HG03025 (cell line): ENCODE results near the gene DDX31.

ENCODE experiments used
- ATAC-seq: cut with Tn5 transposase; IDR thresholded peaks from one replicate; pipeline ENCODE4 v1.9.1; 2021; ENCODE audit warnings: mild to moderate bottlenecking, moderate library complexity; ENCODE audit not compliant: unreplicated experiment, low FRiP score

DDX31 gene

DNA sequence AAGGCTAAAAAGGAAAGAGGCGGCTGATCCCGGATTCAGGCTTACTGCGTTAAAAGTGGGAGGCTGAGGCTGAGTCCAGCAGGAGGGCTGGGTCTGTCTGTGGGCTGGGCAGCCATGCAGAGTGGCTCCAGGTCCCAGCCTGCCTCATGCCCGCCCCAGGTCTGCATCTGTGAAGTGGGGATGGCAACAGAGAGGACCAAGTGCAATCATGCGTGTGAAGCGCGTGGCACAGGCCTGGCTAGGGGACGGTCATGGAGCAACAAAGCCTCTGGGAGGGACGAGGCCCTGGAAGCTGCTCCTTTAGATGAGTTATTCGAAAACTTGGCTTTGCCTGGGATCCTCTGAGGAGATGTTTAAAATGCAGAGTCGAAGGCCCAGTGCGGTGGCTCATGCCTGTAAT lies 117.7 kb downstream of the DDX31 start:
- no peak for ATAC-seq

DNA sequence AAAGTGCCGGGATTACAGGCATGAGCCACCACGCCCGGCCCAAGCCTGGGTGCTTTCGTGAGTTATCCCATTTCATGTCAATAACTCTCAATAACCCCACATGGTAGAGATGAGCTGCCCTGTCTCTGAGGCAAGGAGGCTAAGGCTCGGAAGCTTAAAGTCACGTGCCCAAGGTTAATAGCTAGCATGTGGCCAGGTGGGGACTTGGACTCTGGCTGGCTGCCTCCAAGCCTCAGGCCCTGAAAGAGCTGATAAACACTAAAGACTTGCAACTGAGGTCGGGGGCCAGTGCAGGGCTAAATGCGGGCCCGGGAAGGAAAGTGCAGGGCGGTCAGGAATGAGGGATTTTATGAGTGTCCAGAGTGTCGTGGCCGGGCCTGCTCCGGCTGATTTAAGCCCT lies 118.2 kb downstream of the DDX31 start:
- ATAC-seq, result no peak

DNA sequence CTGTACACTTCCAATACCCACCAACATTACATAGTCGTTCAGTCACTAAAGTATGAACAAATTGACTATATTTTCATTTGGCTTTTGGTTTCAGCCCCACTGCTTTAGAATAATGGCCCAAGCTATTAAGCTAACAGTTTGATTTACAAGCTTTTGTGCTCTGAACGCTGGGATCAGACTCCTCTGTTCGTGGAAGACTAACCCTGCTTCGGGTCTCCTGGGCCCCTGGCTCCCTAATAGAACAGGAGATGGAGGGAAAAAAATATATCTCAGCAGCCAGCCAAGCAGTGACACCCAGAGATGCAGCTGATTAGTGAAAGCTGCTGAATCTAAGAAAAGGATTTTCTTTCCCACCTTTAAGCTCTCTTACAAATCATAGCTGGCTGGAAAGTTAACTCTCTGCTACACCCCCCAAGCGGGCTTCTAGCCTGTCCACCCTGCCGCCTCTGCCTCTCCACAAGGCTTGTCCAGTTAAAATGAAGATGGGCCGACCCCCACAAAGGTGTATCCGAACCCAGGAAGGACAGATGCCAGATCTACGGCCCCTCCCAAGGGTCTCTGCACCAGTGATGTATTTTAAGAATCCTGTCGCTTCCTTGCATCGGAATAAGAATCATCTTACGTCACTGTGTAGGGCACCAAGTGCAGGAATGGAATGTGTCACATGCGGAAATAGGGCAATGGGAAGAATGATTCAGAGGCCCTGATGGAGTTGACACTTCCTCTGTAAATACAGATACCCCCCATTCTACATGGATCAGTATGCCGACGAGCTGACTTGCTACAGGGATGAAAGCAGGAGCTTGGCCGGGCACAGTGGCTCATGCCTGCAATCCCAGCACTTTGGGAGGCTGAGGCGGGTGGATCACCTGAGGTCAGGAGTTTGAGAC lies 120.8 kb downstream of the DDX31 start:
- no peak for ATAC-seq

DNA sequence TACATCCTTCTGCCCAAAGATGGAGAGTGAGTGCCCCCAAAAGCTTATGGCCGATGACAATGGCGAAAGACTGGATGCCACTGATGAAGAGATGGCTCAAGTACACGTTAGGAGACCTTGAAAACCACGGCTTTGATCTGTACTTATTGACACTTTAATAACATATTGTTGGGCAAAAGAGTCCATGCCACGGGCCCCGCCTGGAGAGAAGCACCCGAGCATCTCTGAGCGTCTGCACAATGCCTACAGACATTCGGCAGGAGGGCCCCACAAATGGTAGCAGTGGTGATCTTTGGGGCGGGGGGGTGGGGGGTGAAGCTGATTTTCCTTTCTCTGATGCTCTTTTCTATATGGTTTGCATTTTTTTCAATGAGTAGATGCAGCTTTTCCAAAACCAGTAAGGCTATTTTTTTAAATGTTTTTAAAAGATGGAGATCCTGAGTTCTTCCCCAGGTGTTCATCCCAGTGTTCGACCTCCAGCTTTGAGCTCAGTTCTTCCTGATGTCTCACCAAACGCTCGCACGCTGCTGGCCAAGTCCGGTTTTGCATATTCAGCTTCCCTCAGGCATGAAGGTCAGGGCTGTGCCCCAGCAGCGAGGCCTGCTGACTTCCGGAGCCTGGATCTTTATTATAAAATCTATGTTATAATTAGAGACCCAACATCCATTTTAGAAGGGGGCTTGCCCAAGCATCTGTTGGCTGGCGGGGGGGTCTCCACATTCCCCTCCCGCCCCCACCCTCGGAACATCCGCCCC lies 121.6 kb downstream of the DDX31 start:
- ATAC-seq, result no peak

DNA sequence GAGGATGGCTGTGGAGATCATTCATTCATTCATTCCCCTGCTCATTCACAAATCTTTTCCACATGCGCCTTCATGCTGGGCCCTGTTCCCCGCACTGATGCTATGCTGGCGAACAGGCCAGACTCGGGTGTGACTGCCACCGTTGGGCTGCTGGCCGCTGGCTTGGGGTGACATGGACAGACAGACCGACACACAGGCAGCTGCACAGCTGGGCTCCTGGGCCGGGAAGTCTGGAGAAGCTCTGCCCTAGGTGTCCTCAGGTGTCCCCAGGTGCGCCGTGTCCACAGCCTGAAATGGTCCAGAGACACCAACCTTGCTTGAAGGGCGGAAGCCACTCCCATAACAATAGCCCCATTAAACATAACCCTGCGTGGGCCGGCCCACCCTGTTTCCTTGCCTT lies 122.3 kb downstream of the DDX31 start:
- no peak for ATAC-seq

DNA sequence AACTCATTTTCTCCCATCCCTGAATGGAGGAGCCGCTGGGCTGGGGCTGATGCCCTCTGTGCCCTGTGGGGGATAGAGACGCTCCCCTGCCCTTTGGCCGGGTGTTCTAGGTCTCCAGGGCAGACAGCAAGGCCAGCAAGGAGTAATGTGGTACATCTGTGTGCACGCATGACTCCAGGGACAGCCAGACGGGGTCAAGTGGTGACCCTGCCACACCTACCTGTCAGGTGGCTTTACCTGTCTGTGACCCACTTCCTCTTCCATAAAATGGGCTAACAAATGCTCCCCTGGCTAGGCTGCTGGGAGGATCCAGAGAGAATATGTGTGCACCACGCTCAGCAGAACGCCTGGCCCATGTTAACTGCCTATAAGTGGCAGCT lies 122.7 kb downstream of the DDX31 start:
- ATAC-seq, result no peak

DNA sequence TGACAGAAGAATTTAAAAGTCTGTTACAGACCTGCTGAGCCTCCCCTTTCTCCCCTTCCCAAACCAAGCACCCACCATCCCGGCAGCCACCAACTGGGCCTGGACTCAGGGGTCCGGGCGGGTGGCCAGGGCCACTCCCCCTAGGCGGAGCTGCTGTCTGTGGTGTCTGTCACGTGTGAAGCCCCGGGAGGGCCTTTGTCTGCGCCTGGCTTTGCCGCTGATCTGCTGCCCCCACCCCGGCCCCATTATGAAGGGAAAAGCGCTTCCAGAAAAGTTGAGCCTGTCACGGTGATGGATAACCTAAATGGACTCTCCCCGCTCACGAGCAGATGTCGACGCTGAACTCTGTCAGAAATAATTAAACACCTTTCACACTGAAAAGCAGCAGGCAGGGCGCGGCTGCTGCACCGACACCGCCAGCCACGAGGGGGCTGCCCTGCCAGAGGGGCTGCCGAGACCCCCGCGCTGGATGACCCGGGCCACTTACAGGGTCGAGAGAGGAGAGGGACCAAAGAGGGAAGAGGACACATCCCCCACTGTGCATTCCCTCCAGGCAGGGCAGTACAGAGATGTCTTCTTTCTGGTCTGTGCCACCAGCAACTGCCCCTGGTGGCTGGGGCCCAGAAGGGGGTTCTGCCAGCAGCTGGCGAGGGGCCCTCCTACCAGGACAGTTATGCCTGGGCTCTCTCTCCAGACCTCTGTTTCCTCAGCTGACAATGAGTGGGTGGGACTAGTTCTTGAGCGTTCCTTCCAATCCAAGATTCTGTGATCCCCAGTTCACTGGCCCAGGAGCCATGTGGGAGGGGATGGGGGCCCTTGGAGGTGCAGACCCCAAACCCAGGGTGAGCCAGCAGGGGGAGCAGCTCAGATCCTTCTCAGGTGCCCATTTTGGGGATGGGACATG lies 123.4 kb downstream of the DDX31 start:
- ATAC-seq, result no peak

DNA sequence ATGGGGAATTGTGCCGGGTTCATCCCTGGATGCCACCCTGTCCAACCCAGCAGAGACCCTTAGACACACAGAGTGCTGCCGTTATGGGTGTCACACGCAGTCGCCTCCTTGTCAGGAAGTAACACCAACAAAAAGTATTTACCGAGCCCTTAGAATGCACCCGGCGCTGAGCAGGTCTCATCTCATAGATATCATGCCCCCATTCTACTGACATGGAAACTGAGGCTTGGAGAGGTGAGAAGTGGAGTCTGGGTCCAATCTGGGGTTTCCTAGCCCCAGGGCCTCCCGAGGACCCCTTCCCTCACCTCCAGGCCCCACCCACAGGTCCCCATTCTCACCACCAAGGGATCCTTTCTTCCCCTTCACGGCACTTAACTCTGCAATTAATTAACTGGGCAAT lies 124.2 kb downstream of the DDX31 start:
- no peak for ATAC-seq

DNA sequence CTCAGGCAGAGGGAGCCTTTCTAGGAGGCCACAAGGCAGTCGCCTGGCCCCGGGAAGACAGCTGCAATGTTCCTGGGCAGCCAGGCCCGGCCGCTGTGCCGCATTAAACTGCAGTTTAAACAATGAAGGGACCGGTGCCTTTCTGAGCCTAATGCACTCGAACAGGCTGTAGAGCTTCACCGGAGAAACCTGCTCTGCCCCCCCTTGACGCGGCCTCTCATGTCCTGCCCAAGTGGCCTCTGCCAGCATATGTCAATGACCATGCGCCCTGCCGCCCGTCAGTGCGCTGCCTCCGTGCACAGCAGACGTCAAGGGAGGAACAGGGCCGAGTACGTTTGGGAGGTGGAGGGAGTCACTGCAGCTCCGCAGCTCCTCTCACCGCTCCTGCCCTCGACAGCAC lies 125.8 kb downstream of the DDX31 start:
- ATAC-seq, result no peak

DNA sequence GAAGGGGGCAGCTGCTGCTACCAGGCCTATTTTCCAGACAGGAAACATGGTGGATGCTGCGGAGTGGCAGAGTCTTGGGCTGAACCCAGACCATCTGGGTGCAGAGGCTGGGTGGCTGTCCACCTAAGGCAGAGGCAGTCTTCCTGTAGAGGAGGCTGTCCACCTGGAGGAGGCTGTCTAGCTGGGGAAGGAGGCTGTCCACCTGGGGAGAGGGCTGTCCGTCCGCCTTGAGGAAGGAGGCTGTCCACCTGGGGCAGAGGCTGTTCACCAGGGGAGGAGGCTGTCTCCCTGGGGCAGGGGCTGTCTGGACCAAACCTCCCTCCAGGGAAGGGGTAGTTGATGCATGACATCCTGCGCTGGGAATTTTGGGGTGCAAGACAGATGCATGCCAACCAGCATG lies 126.5 kb downstream of the DDX31 start:
- ATAC-seq, result no peak
